CD8-positive, alpha-beta memory T cell (primary cell): Measurements from ENCODE around the gene USP19. TPM values are rescaled to one million over a fixed set of nuclear protein-coding genes. Genes with fewer than 3 reads are reported as not detected.

Experiments
- polyA plus RNA-seq: library from polyadenylated mRNA; unstranded; fragments of 300-500 nt; fragmentation: Illumina TruSeq; gene quantifications from one replicate; pipeline ENCODE4 v1.2.3, GENCODE V29; 2021
- total RNA-seq, 2 experiments: library from RNA; stranded (reverse); gene quantifications; one replicate each; pipeline ENCODE4 v1.2.3, GENCODE V29; 2021

Gene USP19
- total and polyA plus RNA-seq, 3 experiments from 2014 or later = 32.8 to 73.9 (median 71.8) TPM

Other genes with a start within 250 kb of the USP19 start
- 10 to 100 TPM; 29.1 to 31.5 TPM for gene SLC25A20, start 221.9 kb downstream of the USP19 start, total RNA-seq
- 40.1 TPM for gene SLC25A20, start 221.9 kb downstream of the USP19 start, polyA plus RNA-seq
- gene ARIH2, start 202.0 kb downstream of the USP19 start, total RNA-seq = 100 to 1,000 TPM; 117 to 123 TPM
- 126 TPM for gene ARIH2, start 202.0 kb downstream of the USP19 start, polyA plus RNA-seq
- gene P4HTM, start 130.6 kb downstream of the USP19 start, total RNA-seq = 10 to 100 TPM; 28.6 to 33.0 TPM
- 35.0 TPM for gene P4HTM, start 130.6 kb downstream of the USP19 start, polyA plus RNA-seq
- gene WDR6, start 113.4 kb downstream of the USP19 start, total RNA-seq = 100 to 1,000 TPM; 158 to 167 TPM
- gene WDR6, start 113.4 kb downstream of the USP19 start, polyA plus RNA-seq = 82.9 TPM
- gene DALRD3, start 102.2 kb downstream of the USP19 start, total RNA-seq = 10 to 100 TPM; 27.9 to 31.7 TPM
- gene DALRD3, start 102.2 kb downstream of the USP19 start, polyA plus RNA-seq = 24.4 TPM
- gene NDUFAF3, start 98.7 kb downstream of the USP19 start, total RNA-seq = 10 to 100 TPM; 86.3 to 88.8 TPM
- 217 TPM for gene NDUFAF3, start 98.7 kb downstream of the USP19 start, polyA plus RNA-seq
- 100 to 1,000 TPM; 448 to 457 TPM for gene IMPDH2, start 91.4 kb downstream of the USP19 start, total RNA-seq
- gene IMPDH2, start 91.4 kb downstream of the USP19 start, polyA plus RNA-seq = 76.1 TPM
- gene QRICH1, start 26.8 kb downstream of the USP19 start, total RNA-seq = 100 to 1,000 TPM; 122 to 134 TPM
- 30.5 TPM for gene QRICH1, start 26.8 kb downstream of the USP19 start, polyA plus RNA-seq
- gene QARS1, start 16.1 kb downstream of the USP19 start, total RNA-seq = 100 to 1,000 TPM; 233 to 244 TPM
- 95.8 TPM for gene QARS1, start 16.1 kb downstream of the USP19 start, polyA plus RNA-seq
- under 1 TPM; 0.58 to 0.77 TPM for gene LAMB2, start 12.2 kb upstream of the USP19 start, total RNA-seq
- gene LAMB2, start 12.2 kb upstream of the USP19 start, polyA plus RNA-seq = not detected
- 10 to 100 TPM; 32.1 to 34.2 TPM for gene CCDC71, start 45.5 kb upstream of the USP19 start, total RNA-seq
- gene CCDC71, start 45.5 kb upstream of the USP19 start, polyA plus RNA-seq = 0.94 TPM
- gene KLHDC8B, start 50.8 kb upstream of the USP19 start, total RNA-seq = 1 to 10 TPM; 3.5 to 4.1 TPM
- 3.0 TPM for gene KLHDC8B, start 50.8 kb upstream of the USP19 start, polyA plus RNA-seq
- 1 to 10 TPM; 6.1 to 6.6 TPM for gene C3orf62, start 156.4 kb upstream of the USP19 start, total RNA-seq
- gene C3orf62, start 156.4 kb upstream of the USP19 start, polyA plus RNA-seq = 1.8 TPM
- gene USP4, start 219.2 kb upstream of the USP19 start, total RNA-seq = 10 to 100 TPM; 72.6 to 73.0 TPM
- gene USP4, start 219.2 kb upstream of the USP19 start, polyA plus RNA-seq = 69.9 TPM
- gene GPX1, start 237.5 kb upstream of the USP19 start, total RNA-seq = 100 to 1,000 TPM; 223 to 231 TPM
- 140 TPM for gene GPX1, start 237.5 kb upstream of the USP19 start, polyA plus RNA-seq